ENCODE measurements around the gene VARS1. TPM values are rescaled to one million over a fixed set of nuclear protein-coding genes. Genes with fewer than 3 reads are reported as not detected.
"Not testable (repeated sequence)": the region's sequence is repeated elsewhere in the genome, so short reads cannot be mapped to it uniquely, and the experiment has no call there.

The VARS1 gene
- total RNA-seq, 2 experiments from 2014 or later = 51.2 to 137 TPM

GRCh38 chr6:31842053-31842452, 46.5 kb upstream of the VARS1 start:
- peaks cover 25% of the 10 kb centered on the region for H3K4me1 ChIP-seq (ENCODE audit: insufficient read depth, low read length, poor library complexity, severe bottlenecking)
- H4K20me1 ChIP-seq (ENCODE audit: insufficient read depth, low read length) = peaks cover 26% of the 10 kb centered on the region
- ChIA-PET POLR2A (interaction anchor here (0.7 kb wide), 1 partner anchor 11 kb away, joined by 3 read pairs; no protein-coding TSS in a partner anchor), CTCF (ENCODE audit: unreplicated experiment) (no interaction called here)
- H2AFZ ChIP-seq (ENCODE audit: low read length) = no peak overlapping the region
- TF ChIP-seq CTCF (conservative IDR thresholded peaks at IDR 0.05; ENCODE audit: low read length) (no peak), EZH2phosphoT487 (IDR thresholded peaks at IDR 0.05; ENCODE audit: borderline replicate concordance, low read depth, low read length) (no peak)
- H3K36me3 ChIP-seq (ENCODE audit: insufficient read depth, low read length) = peaks cover 50% of the 10 kb centered on the region
- H3K79me2 ChIP-seq (ENCODE audit: insufficient read depth, low read depth, low read length) = peaks cover 24% of the 10 kb centered on the region
- BruUV-seq (replicated peaks) = no TSS peak
- H3K9me2 ChIP-seq (ENCODE audit: insufficient read depth, low read length) = no peaks in the 10 kb centered on the region
- no peak overlapping the region for H3K4me2 ChIP-seq (ENCODE audit: low read length)
- intact Hi-C loops (cut with micrococcal nuclease; ENCODE audit: unreplicated experiment) = no loop called here
- no peaks in the 10 kb centered on the region for H3K9me3 ChIP-seq (ENCODE audit: low read length)
- no peak overlapping the region for H3K27ac ChIP-seq (ENCODE audit: low read depth, low read length, poor library complexity, severe bottlenecking)
- no peak overlapping the region for H3K4me3 ChIP-seq (ENCODE audit: low read depth, low read length, poor library complexity, severe bottlenecking)
- DNase-seq (ENCODE audit: low spot score) = peak; percentile 44

GRCh38 chr6:31839779-31840126, 44.2 kb upstream of the VARS1 start:
- BruUV-seq (replicated peaks); H3K9me2 ChIP-seq (ENCODE audit: insufficient read depth, low read length); H3K27ac ChIP-seq (ENCODE audit: low read depth, low read length, poor library complexity, severe bottlenecking); H3K4me3 ChIP-seq (ENCODE audit: low read depth, low read length, poor library complexity, severe bottlenecking); H3K9me3 ChIP-seq (ENCODE audit: low read length); H2AFZ ChIP-seq (ENCODE audit: low read length); DNase-seq (ENCODE audit: low spot score); CTCF ChIA-PET (ENCODE audit: unreplicated experiment): not testable (repeated sequence)
- intact Hi-C loops (cut with micrococcal nuclease; ENCODE audit: unreplicated experiment) = loop anchor here (10.0 kb wide), 1 partner anchor 345 kb away; the partner anchor contains the start of gene MICB
- peaks cover 39% of the 10 kb centered on the region for H4K20me1 ChIP-seq (ENCODE audit: insufficient read depth, low read length)
- POLR2A ChIA-PET = interaction anchor here (1.0 kb wide), 1 partner anchor 19 kb away, joined by 3 read pairs; no protein-coding TSS in a partner anchor
- H3K79me2 ChIP-seq (ENCODE audit: insufficient read depth, low read depth, low read length) = peaks cover 47% of the 10 kb centered on the region
- peaks cover 73% of the 10 kb centered on the region for H3K36me3 ChIP-seq (ENCODE audit: insufficient read depth, low read length)
- H3K4me1 ChIP-seq (ENCODE audit: insufficient read depth, low read length, poor library complexity, severe bottlenecking) = peaks cover 28% of the 10 kb centered on the region
- H3K4me2 ChIP-seq (ENCODE audit: low read length) = 0 out of 2 replicates have a peak overlapping the region, but pooled peaks have one; percentile 96

GRCh38 chr6:31838968-31839367, 43.4 kb upstream of the VARS1 start:
- H3K27ac ChIP-seq (ENCODE audit: low read depth, low read length, poor library complexity, severe bottlenecking) = no peak overlapping the region
- ChIA-PET CTCF (ENCODE audit: unreplicated experiment) (interaction anchor here (0.6 kb wide), 1 partner anchor 1181 kb away, joined by 3 read pairs; no protein-coding TSS in a partner anchor), POLR2A (interaction anchor here (0.7 to 1.6 kb wide), 5 partner anchors 9 to 100 kb away, joined by 3 to 7 read pairs (median 3); partner anchors contain the start of genes HSPA1B and NEU1)
- peaks cover 32% of the 10 kb centered on the region for H3K4me1 ChIP-seq (ENCODE audit: insufficient read depth, low read length, poor library complexity, severe bottlenecking)
- no peak for DNase-seq (ENCODE audit: low spot score)
- H3K4me3 ChIP-seq (ENCODE audit: low read depth, low read length, poor library complexity, severe bottlenecking) = peak overlapping the region; percentile 99
- no TSS peak for BruUV-seq (replicated peaks)
- H3K9me2 ChIP-seq (ENCODE audit: insufficient read depth, low read length) = no peaks in the 10 kb centered on the region
- intact Hi-C loops (cut with micrococcal nuclease; ENCODE audit: unreplicated experiment) = loop anchor here (10.0 kb wide), 1 partner anchor 344 kb away; the partner anchor contains the start of gene MICB
- H4K20me1 ChIP-seq (ENCODE audit: insufficient read depth, low read length) = peaks cover 39% of the 10 kb centered on the region
- H3K9me3 ChIP-seq (ENCODE audit: low read length) = no peaks in the 10 kb centered on the region
- no peak overlapping the region for H2AFZ ChIP-seq (ENCODE audit: low read length)
- no peak for TF ChIP-seq EZH2phosphoT487 (IDR thresholded peaks at IDR 0.05; ENCODE audit: borderline replicate concordance, low read depth, low read length)
- no peak for TF ChIP-seq CTCF (conservative IDR thresholded peaks at IDR 0.05; ENCODE audit: low read length)
- peak overlapping the region; percentile 96 for H3K4me2 ChIP-seq (ENCODE audit: low read length)
- H3K79me2 ChIP-seq (ENCODE audit: insufficient read depth, low read depth, low read length) = peaks cover 55% of the 10 kb centered on the region
- peaks cover 73% of the 10 kb centered on the region for H3K36me3 ChIP-seq (ENCODE audit: insufficient read depth, low read length)

GRCh38 chr6:31838114-31838553, 42.6 kb upstream of the VARS1 start:
- peaks cover 73% of the 10 kb centered on the region for H3K36me3 ChIP-seq (ENCODE audit: insufficient read depth, low read length)
- H3K9me2 ChIP-seq (ENCODE audit: insufficient read depth, low read length); CTCF ChIA-PET (ENCODE audit: unreplicated experiment); H2AFZ ChIP-seq (ENCODE audit: low read length); H3K9me3 ChIP-seq (ENCODE audit: low read length); DNase-seq (ENCODE audit: low spot score); BruUV-seq (replicated peaks): not testable (repeated sequence)
- peaks cover 39% of the 10 kb centered on the region for H4K20me1 ChIP-seq (ENCODE audit: insufficient read depth, low read length)
- intact Hi-C loops (cut with micrococcal nuclease; ENCODE audit: unreplicated experiment) = loop anchor here (10.0 kb wide), 1 partner anchor 343 kb away; the partner anchor contains the start of gene MICB
- peaks cover 63% of the 10 kb centered on the region for H3K79me2 ChIP-seq (ENCODE audit: insufficient read depth, low read depth, low read length)
- H3K27ac ChIP-seq (ENCODE audit: low read depth, low read length, poor library complexity, severe bottlenecking) = peak overlapping the region; percentile 95
- H3K4me2 ChIP-seq (ENCODE audit: low read length) = peak overlapping the region; percentile 96
- H3K4me1 ChIP-seq (ENCODE audit: insufficient read depth, low read length, poor library complexity, severe bottlenecking) = peaks cover 41% of the 10 kb centered on the region
- peak overlapping the region; percentile 99 for H3K4me3 ChIP-seq (ENCODE audit: low read depth, low read length, poor library complexity, severe bottlenecking)
- POLR2A ChIA-PET = interaction anchor here (1.1 to 1.6 kb wide), 3 partner anchors 11 to 100 kb away, joined by 3 to 7 read pairs (median 4); partner anchors contain the start of genes HSPA1B and NEU1

Data from OCI-LY7 (cell line).